Stimulated activated CD4-positive, alpha-beta T cell treated with anti-CD3 and anti-CD28 coated beads, Interleukin-4, amount 100 ng/mL, for 48 hours (primary cell): Measurements from ENCODE around the gene ALK.
"Not testable (repeated sequence)": the region's sequence is repeated elsewhere in the genome, so short reads cannot be mapped to it uniquely, and the experiment has no call there.

Experiments
- DNase-seq, 2 donors: peaks; one replicate each; pipeline ENCODE4 v3.0.0-alpha.2; 2020; ENCODE audit warnings: low read depth in 2 of 2

ALK gene

DNA sequence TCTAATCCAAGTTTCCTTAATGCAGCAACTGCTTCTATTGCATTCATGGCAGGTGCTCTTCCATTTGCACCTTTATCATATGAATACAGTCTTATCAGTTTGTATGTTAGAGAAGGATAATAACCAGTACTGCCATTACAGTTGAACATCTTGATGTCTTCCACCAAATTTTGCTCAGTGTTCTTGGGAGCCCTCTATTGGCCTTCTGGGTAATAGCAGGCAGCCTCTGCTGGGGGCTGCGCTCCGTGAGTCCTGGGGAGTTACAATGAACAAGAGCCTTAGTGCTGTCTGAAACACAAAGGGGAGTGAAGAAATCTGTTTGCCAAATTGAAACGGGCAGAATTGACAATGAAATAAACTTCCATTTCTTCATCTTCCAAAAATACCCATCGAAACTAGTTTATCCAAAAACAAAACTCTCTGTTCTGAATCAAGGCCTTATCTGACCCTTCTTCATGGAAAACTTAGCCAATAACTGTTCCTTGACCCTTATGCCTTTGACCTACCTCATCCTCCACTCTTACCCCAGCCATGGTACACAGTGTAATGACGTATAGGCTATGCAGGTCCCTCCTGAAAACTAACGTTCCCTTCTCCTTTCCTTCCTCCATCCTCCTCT lies 79.9 kb downstream of the ALK start:
- DNase-seq = peak in 1 of 2 donors; percentile 4

DNA sequence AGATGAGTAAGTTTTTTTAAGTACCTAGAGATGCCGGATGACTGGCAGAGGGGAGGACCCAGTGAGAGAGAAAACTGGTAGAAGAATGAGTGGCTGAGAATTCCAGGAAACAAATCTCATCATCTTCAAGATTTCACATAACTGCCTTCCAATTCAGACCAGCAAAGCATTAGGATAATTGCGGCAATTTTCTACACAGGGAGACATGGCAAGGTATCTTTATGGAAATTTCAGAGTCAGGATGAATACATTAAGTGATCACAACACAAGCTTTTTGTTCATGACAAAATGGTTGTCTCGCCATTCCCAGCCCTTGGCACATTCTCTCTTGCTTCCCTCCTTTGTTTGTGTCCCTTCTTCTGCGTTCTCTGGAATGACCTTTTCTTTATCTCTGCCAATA lies 82.1 kb downstream of the ALK start:
- no peak for DNase-seq

DNA sequence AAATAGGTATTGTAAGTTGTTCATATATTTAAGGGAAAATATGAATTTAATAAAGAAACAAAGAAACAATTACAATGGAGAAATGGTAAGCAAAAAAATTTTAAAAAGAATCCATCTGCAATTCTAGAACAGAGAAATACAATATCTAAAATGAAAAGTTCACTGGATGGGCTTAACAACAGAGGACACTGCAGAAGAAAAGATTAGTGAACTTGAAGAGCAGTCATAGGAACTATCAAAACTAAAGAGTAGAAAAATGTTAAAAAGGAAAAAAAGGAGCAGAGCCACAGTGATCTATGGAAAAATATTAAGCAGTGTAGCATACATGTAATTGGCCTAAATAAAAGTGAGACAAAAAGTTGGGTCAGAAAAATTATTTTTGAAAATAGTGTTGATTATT lies 83.5 kb downstream of the ALK start:
- no peak for DNase-seq

DNA sequence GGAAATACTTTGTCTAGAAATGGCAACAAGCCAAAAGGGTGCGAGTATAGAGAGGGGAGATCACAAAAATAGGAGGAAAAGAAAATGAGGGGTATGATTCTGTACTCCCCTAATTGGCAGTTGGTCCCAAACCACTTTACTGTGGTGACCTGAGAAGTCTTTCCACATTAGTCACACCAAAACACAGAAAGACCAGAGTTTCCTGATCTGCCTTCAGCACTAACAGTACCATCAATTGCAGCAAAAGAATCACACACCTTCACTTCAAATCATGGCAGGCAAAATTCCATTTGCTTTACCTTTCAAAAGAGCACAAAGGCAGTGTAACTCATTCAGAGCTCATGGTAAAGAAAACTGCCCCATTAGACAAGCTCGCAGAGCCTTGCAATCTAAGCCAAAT lies 86.8 kb downstream of the ALK start:
- no peak for DNase-seq

DNA sequence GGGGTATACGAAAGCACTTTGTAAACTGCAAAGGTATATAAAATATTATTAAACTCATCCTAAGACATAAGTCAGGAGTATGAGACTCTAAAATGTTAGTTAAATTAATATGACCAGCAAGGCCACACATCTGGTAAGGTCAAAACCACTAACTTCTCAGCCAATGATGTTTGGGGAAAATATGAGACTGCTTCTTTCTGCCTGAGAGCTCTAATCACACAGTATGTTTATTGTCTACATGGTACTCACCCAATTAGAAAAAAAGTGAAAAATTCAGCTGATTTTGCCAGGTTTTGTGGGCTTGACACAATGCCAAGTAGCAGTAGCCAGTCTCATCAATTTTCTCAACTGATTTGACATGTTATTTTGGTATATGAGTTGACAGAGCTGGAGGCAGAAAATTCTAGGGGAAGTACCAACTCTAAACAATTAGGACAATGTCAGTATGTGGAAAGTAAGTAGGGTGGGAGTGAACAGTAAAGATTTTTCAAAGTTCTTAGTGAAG lies 87.3 kb downstream of the ALK start:
- DNase-seq = no peak

DNA sequence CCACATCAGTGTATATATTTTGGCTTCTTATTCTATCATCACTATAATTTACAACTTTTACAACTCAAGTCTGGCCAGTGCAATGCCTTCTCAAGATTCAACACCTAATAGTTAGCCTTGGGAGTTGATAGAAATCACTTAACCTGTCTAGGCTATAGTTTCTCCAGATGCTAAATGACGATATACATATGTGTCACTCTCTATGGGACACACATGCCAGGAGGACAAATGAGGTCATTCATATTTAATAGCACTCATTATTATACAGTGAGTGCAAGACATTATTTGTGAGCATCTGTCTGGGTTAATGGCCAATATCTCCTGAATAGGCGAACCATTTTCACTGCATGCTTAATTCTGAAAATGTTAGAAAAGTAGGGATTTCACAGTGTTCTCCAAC lies 89.8 kb downstream of the ALK start:
- no peak for DNase-seq

DNA sequence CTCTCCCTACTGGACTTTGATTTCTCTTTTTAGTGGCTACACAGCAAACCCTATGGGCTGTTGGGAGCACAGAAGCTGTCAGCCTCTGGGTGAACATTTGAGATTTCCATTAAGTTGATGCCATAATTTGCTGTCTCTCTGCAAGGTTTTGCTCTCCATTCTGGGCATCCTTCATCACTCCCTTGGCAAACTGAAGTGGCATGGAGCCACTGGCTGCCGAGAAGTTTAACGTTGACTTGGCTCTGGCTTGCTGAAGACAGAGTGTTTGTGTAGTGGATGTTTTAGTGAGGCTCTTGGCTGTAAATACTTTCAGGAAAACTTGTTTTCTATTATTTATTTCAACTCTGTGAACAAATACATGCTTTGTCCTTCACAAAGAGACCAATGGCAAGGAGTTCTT lies 91.5 kb downstream of the ALK start:
- no peak for DNase-seq

DNA sequence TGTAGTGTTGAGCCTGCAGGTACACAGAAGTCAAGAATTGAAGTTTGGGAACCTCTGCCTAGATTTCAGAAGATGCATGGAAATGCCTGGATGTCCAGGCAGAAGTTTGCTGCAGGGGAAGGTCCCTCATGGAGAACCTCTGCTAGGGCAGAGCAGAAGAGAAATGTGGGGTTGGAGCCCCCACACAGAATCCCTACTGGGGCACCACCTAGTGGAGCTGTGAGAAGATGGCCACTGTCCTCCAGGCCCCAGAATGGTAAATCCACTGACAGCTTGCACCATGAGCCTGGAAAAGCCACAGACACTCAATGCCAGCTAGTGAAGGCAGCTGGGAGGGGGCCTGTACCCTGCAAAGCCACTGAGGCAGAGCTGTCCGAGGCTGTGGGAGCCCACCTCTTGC lies 97.2 kb downstream of the ALK start:
- not testable (repeated sequence) for DNase-seq

DNA sequence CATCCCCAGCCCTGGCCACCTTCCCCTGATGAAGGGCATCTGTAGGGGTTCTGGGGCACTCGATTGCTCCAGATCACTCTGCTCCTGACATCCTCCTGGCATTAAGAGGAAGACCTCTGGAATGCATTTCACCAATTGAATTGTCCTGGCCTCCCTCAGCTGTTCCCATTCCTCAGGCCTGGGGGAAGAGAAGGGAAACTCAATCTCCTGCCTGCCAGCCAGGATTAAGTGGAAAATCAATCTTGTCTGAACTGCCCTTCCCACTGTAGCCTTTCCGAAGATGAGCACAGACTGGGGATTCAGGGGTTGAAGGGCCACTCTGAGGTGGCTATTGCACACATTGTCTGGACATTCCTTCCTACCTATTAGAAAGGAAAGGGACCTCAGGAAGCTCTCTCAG lies 99.8 kb downstream of the ALK start:
- no peak for DNase-seq

DNA sequence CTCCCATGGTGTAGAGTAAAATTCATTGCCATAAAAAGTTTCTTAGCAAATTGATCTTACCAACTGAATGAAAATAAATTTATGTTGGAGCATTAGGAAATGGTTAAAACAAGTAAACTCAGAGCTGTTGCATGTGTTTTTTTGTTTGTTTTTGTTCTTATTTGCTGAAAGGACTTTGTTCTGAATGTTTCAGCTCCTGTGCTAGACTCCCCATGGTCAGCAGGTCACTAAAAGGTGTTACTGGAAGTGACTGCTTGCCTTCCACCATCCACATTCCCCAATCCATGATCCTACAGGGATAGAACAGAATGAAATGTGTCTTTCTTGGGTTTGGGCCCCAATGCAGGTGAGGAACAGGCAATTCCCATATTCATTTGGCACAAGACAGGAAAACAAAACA lies 101.8 kb downstream of the ALK start:
- no peak for DNase-seq

DNA sequence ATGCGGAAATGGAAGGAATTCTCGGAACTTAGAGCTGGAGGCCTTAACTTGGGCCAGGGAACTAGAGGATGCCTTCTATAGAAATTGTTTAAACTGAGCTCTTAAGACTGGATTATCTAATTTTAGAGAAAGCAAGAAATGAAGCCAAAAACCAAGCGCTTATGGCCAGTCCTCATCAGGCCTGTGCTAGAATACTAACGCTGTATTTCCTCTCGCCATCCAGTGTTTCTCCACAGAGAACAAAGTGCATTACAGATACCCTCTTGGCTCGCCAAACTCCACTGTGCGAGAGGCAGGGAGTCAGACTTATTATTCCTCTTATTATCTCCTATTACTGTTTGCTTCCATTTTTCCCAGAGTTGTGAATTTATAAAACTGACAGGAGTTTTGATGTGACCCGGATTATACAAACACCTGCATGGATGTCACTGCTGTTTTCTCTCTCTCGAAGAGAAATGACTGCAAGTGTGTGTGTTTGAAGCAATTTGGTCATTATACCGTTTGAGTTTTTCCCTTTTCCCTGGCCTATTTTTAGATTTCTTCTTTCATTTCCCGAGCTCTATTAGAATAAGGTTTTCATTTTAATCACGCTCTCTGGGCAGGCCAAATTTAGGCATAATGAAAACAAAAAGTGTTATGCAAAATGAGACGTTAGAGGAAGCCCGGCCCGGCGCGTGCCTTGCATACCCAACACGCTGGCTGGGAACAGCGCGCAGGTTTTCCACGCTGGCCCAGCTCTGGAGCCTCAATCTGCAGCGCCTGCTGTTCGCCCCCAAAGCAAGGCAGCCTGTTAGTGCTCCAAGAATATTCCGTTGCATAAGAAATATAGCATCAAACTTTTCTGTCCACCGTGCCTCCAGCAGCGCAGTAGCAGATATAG lies 103.3 kb downstream of the ALK start:
- no peak for DNase-seq

DNA sequence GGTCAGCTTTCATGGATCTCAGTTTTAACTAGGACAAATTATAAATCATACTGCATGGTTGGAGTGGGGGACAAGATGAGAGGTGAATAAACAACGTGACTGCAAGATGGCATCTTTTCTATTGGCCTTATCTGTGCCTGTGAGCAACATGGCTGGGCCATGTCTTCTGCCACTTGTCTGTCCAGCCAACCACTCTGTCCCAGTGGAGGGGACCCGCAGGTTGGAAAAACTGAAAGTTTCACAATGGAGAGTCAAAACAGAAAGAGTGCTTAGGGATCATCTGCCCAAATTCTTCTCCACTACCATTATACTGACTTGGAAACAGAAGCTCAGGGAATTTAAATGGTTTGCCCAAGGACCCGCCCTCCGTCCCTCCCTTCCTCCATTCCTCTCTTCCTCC lies 104.1 kb downstream of the ALK start:
- DNase-seq = no peak

DNA sequence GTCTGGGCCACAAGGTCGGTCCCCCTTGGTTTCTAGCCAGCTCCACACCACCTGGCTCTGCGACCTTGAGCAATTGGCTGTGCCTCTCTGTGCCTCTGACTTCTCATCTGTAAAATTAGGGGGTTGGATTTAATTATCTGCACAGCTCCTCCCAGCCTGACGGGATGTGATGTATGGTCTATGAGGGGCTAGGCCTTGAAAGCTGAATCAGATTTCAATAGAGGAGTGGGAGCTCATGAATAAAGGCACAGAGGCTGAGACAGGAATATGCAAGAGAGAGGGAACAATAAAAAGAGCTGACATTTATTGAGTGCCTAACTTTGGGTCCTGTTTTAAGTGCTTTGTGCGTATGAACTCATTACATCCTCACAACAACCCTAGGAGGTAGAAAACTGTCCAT lies 104.7 kb downstream of the ALK start:
- DNase-seq = no peak

DNA sequence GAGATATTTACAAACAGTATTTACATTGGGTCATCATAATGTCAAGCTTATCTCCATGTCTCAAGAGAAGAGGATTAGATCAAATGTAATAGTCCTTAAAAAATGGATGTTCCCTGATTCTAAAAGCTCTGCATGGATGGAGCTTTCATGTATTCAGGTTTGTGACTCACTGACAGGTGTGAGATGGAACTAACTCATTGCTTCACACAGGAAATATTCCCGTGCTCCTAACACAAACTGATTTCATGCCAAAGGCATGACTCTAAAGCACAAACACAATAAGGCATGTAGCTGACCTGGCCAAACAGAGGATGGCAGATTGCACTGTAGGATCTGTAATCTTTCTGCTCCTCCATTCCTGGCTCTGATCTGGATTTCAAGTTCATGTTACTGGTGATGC lies 110.0 kb downstream of the ALK start:
- DNase-seq = no peak

DNA sequence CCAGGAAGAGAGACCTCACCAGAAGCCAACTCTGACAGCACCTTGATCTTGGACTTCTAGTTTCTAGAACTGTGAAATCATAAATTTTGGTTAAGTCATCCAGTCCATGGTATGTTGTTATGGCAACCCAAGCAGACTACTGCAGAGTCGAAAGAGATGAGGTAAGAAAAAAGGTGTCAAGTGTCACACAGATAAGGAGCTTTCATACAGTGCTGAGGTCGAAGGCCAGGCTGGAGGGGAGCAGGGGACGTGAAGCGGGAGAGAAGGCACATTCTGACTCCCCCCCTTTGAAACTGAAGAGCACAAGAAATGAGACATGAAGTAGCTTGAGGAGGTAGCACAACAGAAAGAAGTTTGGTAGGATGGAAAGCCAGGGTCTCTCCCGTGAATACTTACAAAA lies 110.4 kb downstream of the ALK start:
- no peak for DNase-seq

DNA sequence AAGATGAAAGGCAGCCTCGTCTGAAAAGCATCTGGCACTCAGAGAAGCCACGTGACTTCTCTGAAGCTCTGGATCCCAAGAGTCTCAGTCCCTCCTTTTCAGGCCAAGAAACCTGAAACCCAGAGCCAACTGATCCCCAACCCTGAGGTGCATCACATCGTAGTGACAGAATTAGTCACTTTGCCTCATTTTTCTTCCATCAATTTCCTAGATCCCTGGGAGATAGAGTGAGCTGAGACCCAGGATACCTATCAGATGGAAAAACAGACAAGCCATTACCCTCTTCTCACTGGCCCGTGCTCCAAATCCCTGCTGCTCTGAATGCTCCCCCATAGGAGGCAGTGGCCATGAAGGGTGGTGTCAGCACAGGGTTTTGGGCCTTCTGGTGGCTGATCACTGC lies 113.1 kb downstream of the ALK start:
- DNase-seq = no peak

DNA sequence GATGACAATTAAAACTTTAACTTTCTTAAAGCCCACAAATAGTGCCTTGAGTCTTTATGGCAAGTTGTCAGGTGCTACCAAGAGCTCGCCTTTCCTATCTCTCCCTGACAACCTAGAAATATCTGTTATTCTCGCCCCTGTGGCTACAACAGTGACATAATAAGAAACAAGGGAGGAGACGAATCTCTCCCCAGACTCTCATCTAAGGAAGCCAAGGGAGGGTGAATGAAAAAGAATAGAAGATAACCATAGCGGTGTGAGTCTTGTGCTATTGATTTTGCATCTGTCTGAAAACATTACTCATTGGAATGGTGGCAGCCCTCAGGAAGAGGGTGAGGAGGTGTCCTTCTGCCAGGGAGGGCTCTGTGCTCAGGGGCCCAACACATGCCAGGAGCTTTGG lies 114.3 kb downstream of the ALK start:
- DNase-seq = no peak

DNA sequence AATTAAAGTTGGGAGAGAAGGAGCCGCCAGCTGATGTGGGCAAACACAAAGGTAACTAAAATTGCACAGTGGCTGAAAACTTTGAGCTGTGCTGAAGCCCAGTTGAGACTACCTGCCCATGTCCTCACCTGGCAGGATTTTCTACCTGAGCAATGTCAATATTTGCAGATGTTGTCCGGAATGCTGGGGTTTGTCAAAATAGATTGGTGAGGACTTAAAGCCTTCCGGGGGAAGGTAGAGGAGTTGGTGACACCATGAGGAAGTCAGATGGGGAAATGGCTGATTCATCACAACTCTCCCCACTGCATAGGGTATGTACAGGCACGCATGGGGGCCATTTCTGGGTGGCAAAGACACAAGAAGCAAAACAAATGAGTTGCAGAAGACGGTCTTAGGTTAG lies 114.9 kb downstream of the ALK start:
- DNase-seq = no peak

DNA sequence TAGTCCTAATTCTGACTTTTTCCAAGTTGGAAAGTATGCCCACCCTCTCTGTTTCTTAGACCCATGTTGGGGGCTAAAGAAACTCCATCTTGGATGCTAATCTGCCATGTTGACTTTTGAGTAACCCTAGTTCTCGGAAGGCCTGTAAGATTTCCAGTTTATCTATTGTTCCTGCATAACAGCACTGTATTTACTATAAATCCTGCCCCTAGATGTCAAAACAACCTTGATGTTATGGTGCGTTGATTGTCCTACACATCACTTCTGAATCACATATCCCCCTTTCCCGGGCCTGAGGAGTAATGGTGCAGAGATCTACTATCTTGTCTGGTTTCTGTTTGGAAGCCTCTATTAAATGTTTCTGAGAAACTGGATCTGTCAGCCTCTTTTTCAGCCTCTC lies 116.7 kb downstream of the ALK start:
- no peak for DNase-seq

DNA sequence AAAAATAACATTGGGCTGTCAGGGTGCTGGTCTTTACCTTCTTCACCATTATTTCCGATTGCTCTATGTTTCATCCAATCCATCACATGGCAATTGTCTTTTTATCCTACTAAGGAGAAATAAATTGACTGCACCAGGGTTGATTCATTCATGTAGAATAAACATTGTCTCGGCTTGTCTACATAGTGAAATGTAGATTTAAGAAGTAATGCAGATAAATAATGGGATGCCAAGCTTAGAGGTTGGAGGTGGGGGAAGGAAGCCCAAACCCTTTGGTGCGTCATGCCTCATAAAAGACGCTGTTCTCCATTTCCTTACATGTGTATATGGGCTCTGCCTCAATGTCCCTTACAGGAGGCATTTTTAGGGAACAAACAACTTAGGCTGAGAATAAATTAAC lies 117.8 kb downstream of the ALK start:
- DNase-seq = no peak

DNA sequence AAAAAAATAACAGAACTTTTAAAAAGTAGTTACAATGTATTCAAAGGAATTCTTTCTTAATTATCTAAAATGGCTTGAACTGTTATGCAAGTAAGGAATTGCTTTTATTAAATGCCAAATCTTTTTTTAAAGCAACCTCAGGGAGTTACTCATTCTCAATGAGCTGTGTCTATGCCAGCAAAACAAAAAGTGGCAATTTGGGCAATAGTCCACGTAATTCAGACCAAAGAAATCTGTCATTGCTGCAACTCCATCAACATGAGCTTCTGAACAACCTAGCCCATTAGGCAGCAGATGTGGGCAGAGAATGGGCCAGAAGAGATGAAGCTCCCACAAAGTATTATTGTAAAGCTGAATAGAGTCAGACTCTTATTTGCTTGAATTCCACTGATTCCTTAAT lies 118.4 kb downstream of the ALK start:
- no peak for DNase-seq

DNA sequence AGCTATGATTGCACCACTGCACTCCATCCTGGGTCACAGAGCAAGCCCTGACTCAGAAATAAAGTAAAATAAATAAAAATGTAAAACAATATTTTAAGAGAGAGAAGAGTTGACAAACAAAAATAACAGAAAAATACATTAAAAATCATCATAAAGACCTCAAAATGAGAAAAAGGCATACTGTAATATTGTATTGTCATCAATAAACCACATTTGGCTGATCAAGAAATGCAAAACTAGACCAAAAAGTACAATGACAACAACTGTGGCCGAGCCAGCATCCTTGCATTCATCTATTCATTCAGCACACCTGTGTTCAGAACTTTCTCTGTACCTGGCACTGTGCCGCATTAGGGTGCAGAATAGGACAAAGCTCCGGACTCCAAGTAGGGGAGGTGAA lies 121.8 kb downstream of the ALK start:
- DNase-seq = no peak

DNA sequence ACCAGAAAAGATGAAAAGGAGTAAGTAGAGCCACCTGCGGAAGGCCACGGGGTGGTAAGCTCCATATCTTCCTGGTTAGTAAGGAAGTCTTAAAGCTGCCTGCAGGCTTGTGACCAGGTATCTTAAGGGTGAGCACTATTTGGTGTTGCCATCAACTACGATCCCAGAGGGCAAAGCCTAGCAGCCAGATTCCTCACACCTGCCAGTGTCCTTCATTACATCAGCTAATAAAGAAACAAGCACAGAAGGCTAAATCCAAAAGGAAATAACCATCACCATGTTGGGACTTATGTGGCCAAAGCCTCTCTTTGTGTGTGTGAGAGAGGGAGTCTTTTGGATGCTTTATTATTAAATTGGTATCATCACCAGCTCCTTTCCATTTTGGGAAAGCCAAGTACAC lies 123.5 kb downstream of the ALK start:
- no peak for DNase-seq

DNA sequence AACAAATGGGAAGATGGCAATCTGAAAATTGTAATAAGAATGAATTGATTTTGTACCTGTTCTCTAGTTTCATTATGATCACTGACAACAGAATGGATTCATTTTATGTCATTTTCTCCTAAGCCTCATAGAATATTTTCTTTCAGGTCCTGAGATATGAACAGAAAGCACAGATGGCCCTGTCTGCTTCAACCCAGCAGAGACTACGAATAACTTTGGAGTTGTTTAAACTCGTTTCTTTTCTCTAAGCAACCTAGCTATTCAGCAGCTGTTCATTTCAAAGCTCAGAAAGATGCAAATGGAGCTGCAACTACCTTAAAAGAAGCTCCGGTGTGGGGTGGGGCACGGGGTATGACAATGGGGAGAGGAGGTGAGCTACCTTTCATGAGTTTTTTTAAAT lies 124.9 kb downstream of the ALK start:
- no peak for DNase-seq
